DMS153 (cell line): ENCODE data around the gene KRTAP2-2.
"Not testable (repeated sequence)": the region's sequence is repeated elsewhere in the genome, so short reads cannot be mapped to it uniquely, and the experiment has no call there.

Experiments used
- DNase-seq: peaks from one replicate; lab custom pipeline; 2025; lab: John Stamatoyannopoulos, UW

KRTAP2-2 gene

GRCh38 chr17:41064301-41064700 lies 9.3 kb upstream of the KRTAP2-2 start:
- no peak for DNase-seq

GRCh38 chr17:41063449-41063848 lies 8.4 kb upstream of the KRTAP2-2 start:
- no peak for DNase-seq

GRCh38 chr17:41061964-41062363 lies 6.9 kb upstream of the KRTAP2-2 start:
- no peak for DNase-seq

GRCh38 chr17:41060052-41060604 lies 5.1 kb upstream of the KRTAP2-2 start, which contains the start of gene KRTAP2-3:
Gene KRTAP2-3, minus strand, starts transcription at chr17:41060114. Its CDS starts 64 bp downstream, at chr17:41060050.
- no peak for DNase-seq

- DNase-seq: not testable (repeated sequence)
Measured at GRCh38 chr17:41059276-41060051, 4.4 kb upstream of the KRTAP2-2 start.

- no peak for DNase-seq
Measured at GRCh38 chr17:41058741-41059140, 3.7 kb upstream of the KRTAP2-2 start.

GRCh38 chr17:41057547-41057946 lies 2.5 kb upstream of the KRTAP2-2 start:
- DNase-seq: no peak

- DNase-seq: not testable (repeated sequence)
Measured at GRCh38 chr17:41054556-41054955, 474 bp downstream of the KRTAP2-2 start.

GRCh38 chr17:41054025-41054424 lies 1.0 kb downstream of the KRTAP2-2 start:
- DNase-seq: no peak

GRCh38 chr17:41052566-41052965 lies 2.5 kb downstream of the KRTAP2-2 start:
- DNase-seq: no peak

- no peak for DNase-seq
Measured at GRCh38 chr17:41049110-41049509, 5.9 kb downstream of the KRTAP2-2 start.

- no peak for DNase-seq
Measured at GRCh38 chr17:41048441-41048840, 6.6 kb downstream of the KRTAP2-2 start.

GRCh38 chr17:41046735-41047465 lies 8.1 kb downstream of the KRTAP2-2 start, which contains the start of gene KRTAP2-1:
Gene KRTAP2-1, minus strand, starts transcription at chr17:41047316. Its CDS starts 49 bp downstream, at chr17:41047267.
- not testable (repeated sequence) for DNase-seq

GRCh38 chr17:41042953-41043352 lies 12.1 kb downstream of the KRTAP2-2 start:
- DNase-seq: no peak

GRCh38 chr17:41040783-41041571 lies 14.1 kb downstream of the KRTAP2-2 start, which contains the start of gene KRTAP1-1:
Gene KRTAP1-1, minus strand, starts transcription at chr17:41041450. Its CDS starts 53 bp downstream, at chr17:41041397.
- DNase-seq: not testable (repeated sequence)

GRCh38 chr17:41037853-41038350 lies 17.1 kb downstream of the KRTAP2-2 start:
- no peak for DNase-seq

GRCh38 chr17:41034346-41034935 lies 20.6 kb downstream of the KRTAP2-2 start, which contains the start of gene KRTAP1-3:
Gene KRTAP1-3, minus strand, starts transcription at chr17:41034874. Its CDS starts 53 bp downstream, at chr17:41034821.
- DNase-seq: peak; percentile 36

GRCh38 chr17:41029633-41030245 lies 25.3 kb downstream of the KRTAP2-2 start, which contains the start of gene KRTAP1-4:
Gene KRTAP1-4, minus strand, starts transcription at chr17:41030195. Its CDS starts 117 bp downstream, at chr17:41030078.
- no peak for DNase-seq

GRCh38 chr17:41026715-41027471 lies 28.1 kb downstream of the KRTAP2-2 start, which contains the start of gene KRTAP1-5:
Gene KRTAP1-5, minus strand, starts transcription at chr17:41027208. Its CDS starts 53 bp downstream, at chr17:41027155.
- DNase-seq: no peak
